Endodermal cell (in vitro differentiated cells): ENCODE data around the gene LRMDA. TPM values are rescaled to one million over a fixed set of nuclear protein-coding genes. Genes with fewer than 3 reads are reported as not detected.

ENCODE experiments used
- DNase-seq: peaks from one replicate; pipeline ENCODE4 v3.0.0-alpha.2; 2017
- H3K27ac ChIP-seq: 2 replicates; pipeline ENCODE4 v1.5.1; 2013; ENCODE audit warnings: mild to moderate bottlenecking, low read depth, low read length, moderate library complexity
- H3K27me3 ChIP-seq: 2 replicates; pipeline ENCODE4 v1.6.1; 2013; ENCODE audit warnings: mild to moderate bottlenecking, low read length, moderate library complexity; ENCODE audit not compliant: insufficient read depth, control insufficient read depth, poor library complexity, severe bottlenecking
- H3K36me3 ChIP-seq: 2 replicates; pipeline ENCODE4 v1.7.0; 2013; ENCODE audit warnings: mild to moderate bottlenecking, low read length, moderate library complexity; ENCODE audit not compliant: control insufficient read depth, insufficient read depth
- H3K4me1 ChIP-seq: one replicate; pipeline ENCODE4 v1.7.0; 2013; ENCODE audit warnings: low read length; ENCODE audit not compliant: control insufficient read depth, insufficient read depth
- H3K4me3 ChIP-seq: 2 replicates; pipeline ENCODE4 v1.5.1; 2013; ENCODE audit warnings: mild to moderate bottlenecking, low read length, moderate library complexity
- H3K9ac ChIP-seq: 2 replicates; pipeline ENCODE4 v1.6.1; 2013; ENCODE audit warnings: mild to moderate bottlenecking, low read length, moderate library complexity; ENCODE audit not compliant: poor library complexity, severe bottlenecking; ENCODE audit errors: extremely low read depth
- H3K9me3 ChIP-seq: 2 replicates; pipeline ENCODE4 v1.6.1; 2013; ENCODE audit warnings: mild to moderate bottlenecking, low read length, moderate library complexity; ENCODE audit not compliant: control insufficient read depth
- H3K27ac Mint-ChIP-seq: 2 replicates; pipeline ENCODE4 v1.8.0; 2020; ENCODE audit warnings: mixed read lengths
- H3K27me3 Mint-ChIP-seq: 2 replicates; pipeline ENCODE4 v1.8.0; 2021; ENCODE audit warnings: mild to moderate bottlenecking, mixed read lengths; ENCODE audit not compliant: insufficient read depth
- H3K36me3 Mint-ChIP-seq: 2 replicates; pipeline ENCODE4 v1.8.0; 2020; ENCODE audit warnings: low read depth, mixed read lengths
- H3K4me1 Mint-ChIP-seq: 2 replicates; pipeline ENCODE4 v1.8.0; 2020; ENCODE audit warnings: mixed read lengths
- H3K4me3 Mint-ChIP-seq: 2 replicates; pipeline ENCODE4 v1.8.0; 2020; ENCODE audit warnings: mild to moderate bottlenecking, moderate library complexity, mixed read lengths
- H3K9me3 Mint-ChIP-seq: 2 replicates; pipeline ENCODE4 v1.8.0; 2020; ENCODE audit warnings: mild to moderate bottlenecking, mixed read lengths
- CTCF ChIP-seq: fragments of 200-600 bp; sonication (generic); conservative IDR thresholded peaks from 2 replicates; pipeline ENCODE4 v1.5.0; 2021; ENCODE audit warnings: antibody characterized with exemption, mild to moderate bottlenecking
- WGBS, 2 experiments: methylation state at CpG; one replicate each; pipeline versions ENCODE4 v1.1.5 to v1.1.7; 2013; ENCODE audit warnings: missing lambda C conversion rate in 2 of 2, mixed read lengths in 1 of 2; ENCODE audit not compliant: insufficient coverage in 1 of 2, insufficient read length in 1 of 2; 5-methylcytosine and 5-hydroxymethylcytosine counted together
- total RNA-seq, 2 donors: library from RNA; stranded (reverse); fragmentation: NEBNext Ultra II Directional in 1 of 2; extraction: Animal tissue kit (Norgen Biotek cat#: 25700) in 1 of 2; gene quantifications; 2 replicates in 1 of 2; 3 replicates in 1 of 2; pipeline ENCODE4 v1.2.1, GENCODE V29; 2021

The LRMDA gene
- total RNA-seq, 2 donors from 2014 or later: 1.7 to 5.1 TPM

GRCh38 chr10:75870039-75870645 lies 438.7 kb downstream of the LRMDA start:
- peaks cover 8% of the 10 kb centered on the region for H3K4me1 Mint-ChIP-seq
- WGBS, 2 experiments: 94 to 98% methylated on average over 4 of the region's 4 CpGs
- H3K4me3 ChIP-seq: no peak overlapping the region
- H3K27me3 ChIP-seq: no peaks in the 10 kb centered on the region
- TF ChIP-seq CTCF: no peak
- H3K9me3 Mint-ChIP-seq: no peaks in the 10 kb centered on the region
- H3K9me3 ChIP-seq: no peaks in the 10 kb centered on the region
- no peak overlapping the region for H3K27ac ChIP-seq
- no peaks in the 10 kb centered on the region for H3K36me3 ChIP-seq
- H3K27ac Mint-ChIP-seq: no peak overlapping the region
- H3K27me3 Mint-ChIP-seq: peaks cover 1% of the 10 kb centered on the region
- H3K4me3 Mint-ChIP-seq: no peak overlapping the region
- no peak overlapping the region for H3K9ac ChIP-seq
- H3K36me3 Mint-ChIP-seq: no peaks in the 10 kb centered on the region
- H3K4me1 ChIP-seq: peaks cover 5% of the 10 kb centered on the region
- no peak for DNase-seq

- 94 to 100% methylated on average over 2 of the region's 2 CpGs for WGBS, 2 experiments
- Histone ChIP-seq H3K9me3 (no peaks in the 10 kb centered on the region), H3K36me3 (no peaks in the 10 kb centered on the region), H3K27ac (no peak overlapping the region), H3K4me1 (peaks cover 5% of the 10 kb centered on the region), H3K4me3 (no peak overlapping the region), H3K9ac (no peak overlapping the region), H3K27me3 (no peaks in the 10 kb centered on the region)
- no peaks in the 10 kb centered on the region for H3K36me3 Mint-ChIP-seq
- H3K27me3 Mint-ChIP-seq: peaks cover 11% of the 10 kb centered on the region
- H3K27ac Mint-ChIP-seq: no peak overlapping the region
- no peak for TF ChIP-seq CTCF
- H3K9me3 Mint-ChIP-seq: no peaks in the 10 kb centered on the region
- no peak for DNase-seq
- H3K4me1 Mint-ChIP-seq: peaks cover 10% of the 10 kb centered on the region
- no peak overlapping the region for H3K4me3 Mint-ChIP-seq
These were observed 444.3 kb downstream of the LRMDA start for GRCh38 chr10:75875740-75876139.

GRCh38 chr10:75876710-75877109 lies 445.3 kb downstream of the LRMDA start:
- Histone ChIP-seq H3K36me3 (no peaks in the 10 kb centered on the region), H3K9ac (no peak overlapping the region), H3K9me3 (no peaks in the 10 kb centered on the region), H3K27ac (no peak overlapping the region), H3K4me1 (no peaks in the 10 kb centered on the region), H3K4me3 (no peak overlapping the region), H3K27me3 (no peaks in the 10 kb centered on the region)
- H3K36me3 Mint-ChIP-seq: no peaks in the 10 kb centered on the region
- 60 to 61% methylated on average over 2 to 3 of the region's 3 CpGs for WGBS, 2 experiments
- DNase-seq: peak; percentile 80
- no peak for TF ChIP-seq CTCF
- H3K4me3 Mint-ChIP-seq: no peak overlapping the region
- peaks cover 6% of the 10 kb centered on the region for H3K4me1 Mint-ChIP-seq
- peaks cover 11% of the 10 kb centered on the region for H3K27me3 Mint-ChIP-seq
- H3K9me3 Mint-ChIP-seq: no peaks in the 10 kb centered on the region
- no peak overlapping the region for H3K27ac Mint-ChIP-seq
